ENCODE measurements around the gene DYTN.

The DYTN gene

GRCh38 chr2:206696910-206697309 is 21.3 kb downstream of the DYTN start:
- DNase-seq = no peak

GRCh38 chr2:206693399-206694137 is 24.6 kb downstream of the DYTN start:
- no peak for DNase-seq

GRCh38 chr2:206692971-206693370 is 25.2 kb downstream of the DYTN start:
- no peak for DNase-seq

- no peak for DNase-seq
Measured at GRCh38 chr2:206688990-206689389, 29.2 kb downstream of the DYTN start.

GRCh38 chr2:206688453-206688852 is 29.7 kb downstream of the DYTN start:
- no peak for DNase-seq

GRCh38 chr2:206683546-206683945 is 34.6 kb downstream of the DYTN start:
- DNase-seq = no peak

GRCh38 chr2:206670531-206671319 is 47.5 kb downstream of the DYTN start:
- no peak for DNase-seq

GRCh38 chr2:206665251-206665650 is 52.9 kb downstream of the DYTN start:
- no peak for DNase-seq

GRCh38 chr2:206657087-206657486 is 61.1 kb downstream of the DYTN start:
- DNase-seq = no peak

- DNase-seq = no peak
Measured at GRCh38 chr2:206647985-206648384, 70.2 kb downstream of the DYTN start.

- no peak for DNase-seq
Measured at GRCh38 chr2:206642075-206643025, 75.8 kb downstream of the DYTN start, which contains the start of gene FAM237A. Gene FAM237A, plus strand, starts transcription at chr2:206642487. Its CDS starts 1,750 bp downstream, at chr2:206644237.

- DNase-seq = no peak
Measured at GRCh38 chr2:206641226-206641625, 77.0 kb downstream of the DYTN start.

GRCh38 chr2:206639636-206640035 is 78.6 kb downstream of the DYTN start:
- no peak for DNase-seq

GRCh38 chr2:206635015-206635414 is 83.2 kb downstream of the DYTN start:
- no peak for DNase-seq

GRCh38 chr2:206631340-206631739 is 86.9 kb downstream of the DYTN start:
- no peak for DNase-seq

GRCh38 chr2:206627632-206628031 is 90.6 kb downstream of the DYTN start:
- no peak for DNase-seq

- DNase-seq = no peak
Measured at GRCh38 chr2:206626108-206626507, 92.1 kb downstream of the DYTN start.

GRCh38 chr2:206619011-206619410 is 99.2 kb downstream of the DYTN start:
- no peak for DNase-seq

GRCh38 chr2:206616151-206616550 is 102.0 kb downstream of the DYTN start:
- no peak for DNase-seq

GRCh38 chr2:206615417-206616089 is 102.6 kb downstream of the DYTN start:
- no peak for DNase-seq

- no peak for DNase-seq
Measured at GRCh38 chr2:206614811-206615210, 103.4 kb downstream of the DYTN start.

GRCh38 chr2:206611736-206612135 is 106.5 kb downstream of the DYTN start:
- DNase-seq = no peak
